GM23338 (cell line): ENCODE data around the gene SLC9A3.

ENCODE experiments used
- CREB1 ChIP-seq: fragments of 250-450 bp; sonication (Bioruptor Pico); IDR thresholded peaks from 2 replicates; pipeline ENCODE4 v1.5.0; 2020; ENCODE audit warnings: low read depth, mild to moderate bottlenecking, moderate library complexity
- EZH2 ChIP-seq: fragments of 200-600 bp; sonication (generic); IDR thresholded peaks from one replicate; pipeline ENCODE4 v1.8.0; 2017; ENCODE audit warnings: antibody characterized with exemption, mild to moderate bottlenecking, low read depth; ENCODE audit not compliant: unreplicated experiment
- EZH2phosphoT487 ChIP-seq: fragments of 200-600 bp; sonication (generic); IDR thresholded peaks from one replicate; pipeline ENCODE4 v1.8.1; 2018; ENCODE audit warnings: antibody characterized with exemption; ENCODE audit not compliant: unreplicated experiment
- JUNB ChIP-seq: IDR thresholded peaks from one replicate; pipeline ENCODE4 v1.6.1; 2016; ENCODE audit warnings: antibody characterized with exemption; ENCODE audit not compliant: unreplicated experiment
- NANOG ChIP-seq: IDR thresholded peaks from 2 replicates; pipeline ENCODE4 v1.6.1; 2016; ENCODE audit warnings: antibody characterized with exemption, borderline replicate concordance
- POLR2AphosphoS5 ChIP-seq: IDR thresholded peaks from 2 replicates; pipeline ENCODE4 v1.6.1; 2016; ENCODE audit warnings: antibody characterized with exemption, low read depth
- ZNF114 ChIP-seq: fragments of 250-450 bp; sonication (Bioruptor Pico); IDR thresholded peaks from 2 replicates; pipeline ENCODE4 v1.5.0; 2020; ENCODE audit warnings: mild to moderate bottlenecking, moderate library complexity
- TF ChIP-seq, protein P1 (sequence below), 2 experiments: fragments of 200-600 bp in 1 of 2; sonication (generic) in 1 of 2; conservative IDR thresholded peaks; 2 replicates each; pipeline versions ENCODE4 v1.5.1 to v1.6.1; 2016 to 2017; ENCODE audit warnings: antibody characterized with exemption in 2 of 2, low read depth in 2 of 2, mild to moderate bottlenecking in 2 of 2, moderate library complexity in 1 of 2
- TF ChIP-seq, protein P2 (sequence below): IDR thresholded peaks from one replicate; pipeline ENCODE4 v1.6.1; 2018; ENCODE audit warnings: antibody characterized with exemption; ENCODE audit not compliant: unreplicated experiment
- TF ChIP-seq, protein P3 (sequence below): IDR thresholded peaks from 2 replicates; pipeline ENCODE4 v1.6.1; 2016; ENCODE audit warnings: antibody characterized with exemption

DNA sequence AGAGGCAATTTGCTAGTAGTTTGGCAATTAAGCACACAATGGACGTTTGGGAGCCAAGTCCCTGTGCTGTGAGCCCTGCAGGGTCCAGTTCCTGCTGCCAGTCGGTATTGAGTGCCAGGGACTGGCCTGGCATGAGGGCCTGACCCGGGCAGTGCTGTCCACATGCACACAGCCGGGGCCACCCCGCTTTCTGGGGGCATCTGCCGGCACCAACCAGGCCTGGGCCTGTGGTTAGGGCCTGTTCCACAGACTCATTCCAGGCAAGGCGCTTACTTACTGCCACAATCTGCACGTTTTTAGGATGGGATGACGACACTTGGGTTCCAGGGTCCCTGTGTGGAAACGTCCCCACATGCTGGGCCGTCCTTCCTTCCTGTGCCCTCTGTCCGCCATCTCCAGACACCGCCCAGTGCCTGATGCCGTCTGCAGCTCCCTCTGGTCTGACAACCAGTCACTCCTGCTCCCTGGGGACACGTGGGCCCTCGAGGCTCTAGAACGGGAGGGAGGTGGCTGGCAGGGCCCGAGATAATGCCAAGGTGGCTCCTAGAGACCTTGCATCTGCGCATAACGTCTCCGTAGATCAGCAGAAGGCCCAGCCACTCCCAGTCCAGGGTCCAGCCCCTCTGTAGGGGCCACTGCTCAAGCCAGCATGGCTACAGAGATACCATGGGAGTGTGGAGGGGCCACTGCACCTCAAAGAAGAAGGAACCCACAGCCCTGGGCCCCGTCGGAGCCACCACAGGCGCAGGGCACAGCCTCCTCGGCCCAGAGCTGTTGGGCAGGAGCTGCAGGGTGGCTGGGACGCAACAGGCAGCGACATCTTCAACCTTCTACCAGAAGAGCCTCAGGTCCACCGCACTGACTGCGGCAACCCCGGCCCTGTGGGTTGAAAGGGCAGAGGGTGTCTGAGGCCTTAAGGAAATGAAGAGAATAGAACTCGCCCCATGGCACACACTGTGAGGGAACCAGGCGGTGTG is 24.7 kb downstream of the SLC9A3 start:
- TF ChIP-seq, protein P1, sequence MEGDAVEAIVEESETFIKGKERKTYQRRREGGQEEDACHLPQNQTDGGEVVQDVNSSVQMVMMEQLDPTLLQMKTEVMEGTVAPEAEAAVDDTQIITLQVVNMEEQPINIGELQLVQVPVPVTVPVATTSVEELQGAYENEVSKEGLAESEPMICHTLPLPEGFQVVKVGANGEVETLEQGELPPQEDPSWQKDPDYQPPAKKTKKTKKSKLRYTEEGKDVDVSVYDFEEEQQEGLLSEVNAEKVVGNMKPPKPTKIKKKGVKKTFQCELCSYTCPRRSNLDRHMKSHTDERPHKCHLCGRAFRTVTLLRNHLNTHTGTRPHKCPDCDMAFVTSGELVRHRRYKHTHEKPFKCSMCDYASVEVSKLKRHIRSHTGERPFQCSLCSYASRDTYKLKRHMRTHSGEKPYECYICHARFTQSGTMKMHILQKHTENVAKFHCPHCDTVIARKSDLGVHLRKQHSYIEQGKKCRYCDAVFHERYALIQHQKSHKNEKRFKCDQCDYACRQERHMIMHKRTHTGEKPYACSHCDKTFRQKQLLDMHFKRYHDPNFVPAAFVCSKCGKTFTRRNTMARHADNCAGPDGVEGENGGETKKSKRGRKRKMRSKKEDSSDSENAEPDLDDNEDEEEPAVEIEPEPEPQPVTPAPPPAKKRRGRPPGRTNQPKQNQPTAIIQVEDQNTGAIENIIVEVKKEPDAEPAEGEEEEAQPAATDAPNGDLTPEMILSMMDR (conservative IDR thresholded peaks at IDR 0.05; ENCODE audit: low read depth in 2 of 2): no peak
- TF ChIP-seq, protein P2, sequence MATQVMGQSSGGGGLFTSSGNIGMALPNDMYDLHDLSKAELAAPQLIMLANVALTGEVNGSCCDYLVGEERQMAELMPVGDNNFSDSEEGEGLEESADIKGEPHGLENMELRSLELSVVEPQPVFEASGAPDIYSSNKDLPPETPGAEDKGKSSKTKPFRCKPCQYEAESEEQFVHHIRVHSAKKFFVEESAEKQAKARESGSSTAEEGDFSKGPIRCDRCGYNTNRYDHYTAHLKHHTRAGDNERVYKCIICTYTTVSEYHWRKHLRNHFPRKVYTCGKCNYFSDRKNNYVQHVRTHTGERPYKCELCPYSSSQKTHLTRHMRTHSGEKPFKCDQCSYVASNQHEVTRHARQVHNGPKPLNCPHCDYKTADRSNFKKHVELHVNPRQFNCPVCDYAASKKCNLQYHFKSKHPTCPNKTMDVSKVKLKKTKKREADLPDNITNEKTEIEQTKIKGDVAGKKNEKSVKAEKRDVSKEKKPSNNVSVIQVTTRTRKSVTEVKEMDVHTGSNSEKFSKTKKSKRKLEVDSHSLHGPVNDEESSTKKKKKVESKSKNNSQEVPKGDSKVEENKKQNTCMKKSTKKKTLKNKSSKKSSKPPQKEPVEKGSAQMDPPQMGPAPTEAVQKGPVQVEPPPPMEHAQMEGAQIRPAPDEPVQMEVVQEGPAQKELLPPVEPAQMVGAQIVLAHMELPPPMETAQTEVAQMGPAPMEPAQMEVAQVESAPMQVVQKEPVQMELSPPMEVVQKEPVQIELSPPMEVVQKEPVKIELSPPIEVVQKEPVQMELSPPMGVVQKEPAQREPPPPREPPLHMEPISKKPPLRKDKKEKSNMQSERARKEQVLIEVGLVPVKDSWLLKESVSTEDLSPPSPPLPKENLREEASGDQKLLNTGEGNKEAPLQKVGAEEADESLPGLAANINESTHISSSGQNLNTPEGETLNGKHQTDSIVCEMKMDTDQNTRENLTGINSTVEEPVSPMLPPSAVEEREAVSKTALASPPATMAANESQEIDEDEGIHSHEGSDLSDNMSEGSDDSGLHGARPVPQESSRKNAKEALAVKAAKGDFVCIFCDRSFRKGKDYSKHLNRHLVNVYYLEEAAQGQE: no peak
- no peak for TF ChIP-seq EZH2
- no peak for TF ChIP-seq POLR2AphosphoS5
- no peak for TF ChIP-seq JUNB
- TF ChIP-seq CREB1: no peak
- TF ChIP-seq EZH2phosphoT487: no peak
- no peak for TF ChIP-seq NANOG
- no peak for TF ChIP-seq ZNF114 (CRISPR knock-in tag)
- TF ChIP-seq, protein P3, sequence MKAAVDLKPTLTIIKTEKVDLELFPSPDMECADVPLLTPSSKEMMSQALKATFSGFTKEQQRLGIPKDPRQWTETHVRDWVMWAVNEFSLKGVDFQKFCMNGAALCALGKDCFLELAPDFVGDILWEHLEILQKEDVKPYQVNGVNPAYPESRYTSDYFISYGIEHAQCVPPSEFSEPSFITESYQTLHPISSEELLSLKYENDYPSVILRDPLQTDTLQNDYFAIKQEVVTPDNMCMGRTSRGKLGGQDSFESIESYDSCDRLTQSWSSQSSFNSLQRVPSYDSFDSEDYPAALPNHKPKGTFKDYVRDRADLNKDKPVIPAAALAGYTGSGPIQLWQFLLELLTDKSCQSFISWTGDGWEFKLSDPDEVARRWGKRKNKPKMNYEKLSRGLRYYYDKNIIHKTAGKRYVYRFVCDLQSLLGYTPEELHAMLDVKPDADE: no peak
